PC-3 (cell line): ENCODE data around the gene ECT2L. TPM values are rescaled to one million over a fixed set of nuclear protein-coding genes. Genes with fewer than 3 reads are reported as not detected.

Experiments
- ATAC-seq: fragments of 200-7000 bp; cut with Tn5 transposase; 2 replicates; pipeline ENCODE4 v1.9.1; 2020; ENCODE audit warnings: mild to moderate bottlenecking, moderate library complexity
- Bru-seq: library from RNA; stranded (reverse); fragments of 400-500 nt; gene quantifications from one replicate; lab custom pipeline; 2021; lab: Mats Ljungman, UMichigan
- BruChase-seq, 2 experiments: library from RNA; stranded (reverse); fragments of 400-500 nt; gene quantifications; one replicate each; lab custom pipeline; 2021; lab: Mats Ljungman, UMichigan
- BruUV-seq: library from RNA; stranded (reverse); fragments of 400-500 nt; replicated peaks from 2 replicates; lab custom pipeline; 2021; lab: Mats Ljungman, UMichigan
- CTCF ChIA-PET: fragments of 300-600 bp; sonication (Branson Sonifier 250); formaldehyde crosslinking; loops from one replicate; lab custom pipeline; 2022; ENCODE audit warnings: antibody characterized with exemption; lab: Charles Lee
- POLR2A ChIA-PET: fragments of 300-600 bp; sonication (Branson Sonifier 250); formaldehyde crosslinking; loops from one replicate; lab custom pipeline; 2022; ENCODE audit warnings: antibody characterized with exemption; ENCODE audit not compliant: unreplicated experiment; lab: Charles Lee
- DNase-seq: peaks from one replicate; pipeline ENCODE4 v3.0.0-alpha.2; 2015
- H2AFZ ChIP-seq: fragments of 300-600 bp; sonication (generic); 2 replicates; pipeline ENCODE4 v1.6.0; 2016; ENCODE audit warnings: antibody characterized with exemption, low read length
- H3F3A ChIP-seq: fragments of 300-600 bp; sonication (generic); one replicate; pipeline ENCODE4 v1.6.0; 2017; ENCODE audit warnings: antibody characterized with exemption, low read length, control low read depth, mild to moderate bottlenecking; ENCODE audit not compliant: unreplicated experiment
- H3K27ac ChIP-seq: fragments of 300-600 bp; sonication (generic); 2 replicates; pipeline ENCODE4 v1.5.1; 2016; ENCODE audit warnings: mild to moderate bottlenecking, low read length
- H3K27me3 ChIP-seq: fragments of 300-600 bp; sonication (generic); 2 replicates; pipeline ENCODE4 v1.6.1; 2016; ENCODE audit warnings: low read length, mixed read lengths
- H3K36me3 ChIP-seq: fragments of 300-600 bp; sonication (generic); 2 replicates; pipeline ENCODE4 v1.6.1; 2016; ENCODE audit warnings: low read depth, mixed run types, low read length, mixed read lengths
- H3K4me1 ChIP-seq: fragments of 300-600 bp; sonication (generic); 2 replicates; pipeline ENCODE4 v1.5.1; 2016; ENCODE audit warnings: low read length; ENCODE audit not compliant: insufficient read depth
- H3K4me2 ChIP-seq: fragments of 300-600 bp; sonication (generic); 2 replicates; pipeline ENCODE4 v1.6.0; 2016; ENCODE audit warnings: low read length
- H3K4me3 ChIP-seq: fragments of 300-600 bp; sonication (generic); 2 replicates; pipeline ENCODE4 v1.5.1; 2016; ENCODE audit warnings: mild to moderate bottlenecking, low read length, mixed read lengths
- H3K79me2 ChIP-seq: fragments of 300-600 bp; sonication (generic); 2 replicates; pipeline ENCODE4 v1.6.1; 2017; ENCODE audit warnings: low read length, mixed read lengths
- H3K9ac ChIP-seq: fragments of 300-600 bp; sonication (generic); 2 replicates; pipeline ENCODE4 v1.6.0; 2016; ENCODE audit warnings: mild to moderate bottlenecking, low read length
- H3K9me2 ChIP-seq: fragments of 300-600 bp; sonication (generic); replicated peaks from 2 replicates; pipeline ENCODE4 v1.6.1; 2016; ENCODE audit warnings: mixed run types, low read length, mixed read lengths
- H3K9me3 ChIP-seq: fragments of 300-600 bp; sonication (generic); 2 replicates; pipeline ENCODE4 v1.6.1; 2016; ENCODE audit warnings: low read length, mixed read lengths
- H4K20me1 ChIP-seq: fragments of 300-600 bp; sonication (generic); 2 replicates; pipeline ENCODE4 v1.6.1; 2016; ENCODE audit warnings: low read length, mixed read lengths
- CTCF ChIP-seq: fragments of 300-600 bp; sonication (generic); conservative IDR thresholded peaks from 2 replicates; pipeline ENCODE4 v1.5.1; 2017; ENCODE audit warnings: antibody characterized with exemption, low read depth, mild to moderate bottlenecking, low read length
- EZH2 ChIP-seq: fragments of 300-600 bp; sonication (generic); IDR thresholded peaks from one replicate; pipeline ENCODE4 v1.6.1; 2017; ENCODE audit warnings: antibody characterized with exemption, mild to moderate bottlenecking, low read length; ENCODE audit not compliant: unreplicated experiment
- EZH2phosphoT487 ChIP-seq: fragments of 300-600 bp; sonication (generic); IDR thresholded peaks from 2 replicates; pipeline ENCODE4 v1.6.1; 2018; ENCODE audit warnings: mild to moderate bottlenecking, antibody characterized with exemption, low read length, borderline replicate concordance
- intact Hi-C: fragments of 100-400 bp; cut with micrococcal nuclease; formaldehyde crosslinking; loops from 2 replicates; pipeline ENCODE4 v1.9.0; 2023
- long read RNA-seq: library from polyadenylated mRNA; unstranded; transcript quantifications from one replicate; pipeline ENCODE4 v2.0.0, GENCODE V29; 2021; ENCODE audit not compliant: unreplicated experiment
- total RNA-seq: library from RNA; depleted of rRNA; stranded (reverse); fragments of >200 nt; gene quantifications from 2 replicates; pipeline ENCODE4 v1.2.3, GENCODE V29; 2014; rRNA removed

ECT2L gene, protein sequence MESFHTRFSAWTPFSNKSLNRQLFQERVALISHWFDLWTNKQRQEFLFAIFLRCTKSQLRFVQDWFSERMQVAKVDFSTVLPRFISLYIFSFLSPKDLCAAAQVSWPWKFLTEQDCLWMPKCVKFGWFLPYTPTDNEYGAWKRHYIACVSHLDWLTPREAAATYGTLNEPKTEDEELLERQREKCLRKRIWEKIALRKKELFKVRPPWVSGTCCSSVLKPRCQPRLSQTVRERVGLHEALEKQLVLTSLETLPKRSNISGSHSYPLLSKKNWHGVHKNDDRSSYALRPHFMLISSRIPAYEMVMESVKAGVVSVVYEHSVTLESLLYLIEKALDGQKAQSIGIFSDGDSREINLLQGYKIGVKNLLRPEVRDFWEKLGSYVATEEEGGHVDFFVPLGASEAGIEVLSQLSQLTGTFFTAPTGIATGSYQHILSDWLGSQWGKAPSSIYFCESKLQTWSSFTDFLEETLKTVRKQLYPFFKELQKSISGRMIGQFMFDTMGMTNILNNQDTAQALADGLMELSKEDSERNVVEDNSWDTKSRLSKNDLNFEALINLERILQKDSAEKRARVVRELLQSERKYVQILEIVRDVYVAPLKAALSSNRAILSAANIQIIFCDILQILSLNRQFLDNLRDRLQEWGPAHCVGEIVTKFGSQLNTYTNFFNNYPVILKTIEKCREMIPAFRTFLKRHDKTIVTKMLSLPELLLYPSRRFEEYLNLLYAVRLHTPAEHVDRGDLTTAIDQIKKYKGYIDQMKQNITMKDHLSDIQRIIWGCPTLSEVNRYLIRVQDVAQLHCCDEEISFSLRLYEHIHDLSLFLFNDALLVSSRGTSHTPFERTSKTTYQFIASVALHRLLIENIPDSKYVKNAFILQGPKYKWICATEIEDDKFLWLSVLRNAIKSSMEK
- total RNA-seq (not detected in 2 replicates), Bru-seq, nascent RNA (percentile 17 among the genes with signal in this experiment), BruChase-seq, experiment 1, labeled RNA remaining after a 6-hour chase (percentile 17 among the genes with signal in this experiment), BruChase-seq, experiment 2, labeled RNA remaining after a 2-hour chase (percentile 27 among the genes with signal in this experiment)
- long read RNA-seq: 0 reads

- ChIA-PET CTCF (no interaction called here), POLR2A (no interaction called here)
- Histone ChIP-seq H3K9ac (no peak within 1 kb of the TSS), H3K4me1 (no peaks in the 10 kb centered on the region), H3F3A (no peaks in the 10 kb centered on the region), H3K79me2 (no peaks in the 10 kb centered on the region), H2AFZ (no peak within 1 kb of the TSS), H4K20me1 (no peaks in the 10 kb centered on the region), H3K36me3 (no peaks in the 10 kb centered on the region), H3K27ac (no peak within 1 kb of the TSS), H3K4me2 (no peak within 1 kb of the TSS), H3K4me3 (no peak within 1 kb of the TSS), H3K9me2 (no peaks in the 10 kb centered on the region), H3K9me3 (no peaks in the 10 kb centered on the region), H3K27me3 (no peaks in the 10 kb centered on the region)
- TF ChIP-seq CTCF (no peak), EZH2phosphoT487 (no peak), EZH2 (no peak)
- intact Hi-C loops: no loop called here
- DNase-seq: no peak
- ATAC-seq: no peak
- no TSS peak for BruUV-seq
Measured at GRCh38 chr6:138795809-138796603, at the start of gene ECT2L. TSS of gene ECT2L (plus strand) at chr6:138796087. CDS start at chr6:138813275, 17,188 bp downstream.

DNA sequence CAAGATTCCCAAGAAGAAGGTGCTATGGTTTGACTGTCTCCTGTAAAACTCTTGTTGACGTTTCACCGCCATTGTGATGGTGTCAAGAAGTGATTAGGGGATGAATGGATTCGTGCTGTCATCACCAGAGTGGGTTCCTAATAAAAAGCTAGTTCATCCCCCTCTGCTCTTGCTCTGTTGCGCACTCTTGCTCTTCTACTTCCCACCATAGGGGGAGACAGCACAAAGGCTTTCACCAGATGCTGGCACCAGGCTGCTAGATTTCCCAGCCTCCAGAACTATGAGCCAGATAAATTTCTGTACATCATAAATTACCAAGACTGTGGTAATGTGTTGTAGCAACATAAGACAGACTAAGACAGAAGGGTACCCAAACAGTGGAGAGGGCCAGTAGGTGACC lies 43.9 kb upstream of the ECT2L start:
- H3K36me3 ChIP-seq: no peaks in the 10 kb centered on the region
- H4K20me1 ChIP-seq: no peaks in the 10 kb centered on the region
- ChIA-PET POLR2A (no interaction called here), CTCF (no interaction called here)
- no peak overlapping the region for H3K27ac ChIP-seq
- no peak overlapping the region for H2AFZ ChIP-seq
- H3F3A ChIP-seq: no peaks in the 10 kb centered on the region
- DNase-seq: no peak
- no peaks in the 10 kb centered on the region for H3K4me1 ChIP-seq
- no peaks in the 10 kb centered on the region for H3K27me3 ChIP-seq
- no peaks in the 10 kb centered on the region for H3K9me3 ChIP-seq
- H3K4me3 ChIP-seq: no peak overlapping the region
- ATAC-seq: no peak
- no peak overlapping the region for H3K9ac ChIP-seq
- no peak for TF ChIP-seq EZH2
- TF ChIP-seq EZH2phosphoT487: no peak
- no peak for TF ChIP-seq CTCF
- no TSS peak for BruUV-seq
- no peak overlapping the region for H3K4me2 ChIP-seq
- H3K9me2 ChIP-seq: no peaks in the 10 kb centered on the region
- H3K79me2 ChIP-seq: no peaks in the 10 kb centered on the region
- intact Hi-C loops: no loop called here
